Measurements from ENCODE around the gene CMBL. TPM values are rescaled to one million over a fixed set of nuclear protein-coding genes. Genes with fewer than 3 reads are reported as not detected.
"Not testable (repeated sequence)": the region's sequence is repeated elsewhere in the genome, so short reads cannot be mapped to it uniquely, and the experiment has no call there.

The CMBL gene
- total and polyA plus RNA-seq, 10 donors: 1.3 to 11.2 (median 4.1) TPM

- no peak for TF ChIP-seq POLR2A (IDR thresholded peaks at IDR 0.05)
- TF ChIP-seq POLR2AphosphoS5 (IDR thresholded peaks at IDR 0.05): no peak
- TF ChIP-seq, protein P1, sequence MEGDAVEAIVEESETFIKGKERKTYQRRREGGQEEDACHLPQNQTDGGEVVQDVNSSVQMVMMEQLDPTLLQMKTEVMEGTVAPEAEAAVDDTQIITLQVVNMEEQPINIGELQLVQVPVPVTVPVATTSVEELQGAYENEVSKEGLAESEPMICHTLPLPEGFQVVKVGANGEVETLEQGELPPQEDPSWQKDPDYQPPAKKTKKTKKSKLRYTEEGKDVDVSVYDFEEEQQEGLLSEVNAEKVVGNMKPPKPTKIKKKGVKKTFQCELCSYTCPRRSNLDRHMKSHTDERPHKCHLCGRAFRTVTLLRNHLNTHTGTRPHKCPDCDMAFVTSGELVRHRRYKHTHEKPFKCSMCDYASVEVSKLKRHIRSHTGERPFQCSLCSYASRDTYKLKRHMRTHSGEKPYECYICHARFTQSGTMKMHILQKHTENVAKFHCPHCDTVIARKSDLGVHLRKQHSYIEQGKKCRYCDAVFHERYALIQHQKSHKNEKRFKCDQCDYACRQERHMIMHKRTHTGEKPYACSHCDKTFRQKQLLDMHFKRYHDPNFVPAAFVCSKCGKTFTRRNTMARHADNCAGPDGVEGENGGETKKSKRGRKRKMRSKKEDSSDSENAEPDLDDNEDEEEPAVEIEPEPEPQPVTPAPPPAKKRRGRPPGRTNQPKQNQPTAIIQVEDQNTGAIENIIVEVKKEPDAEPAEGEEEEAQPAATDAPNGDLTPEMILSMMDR (IDR thresholded peaks at IDR 0.05 in 8 of 11, conservative IDR thresholded peaks at IDR 0.05 in 3 of 11): no peak
- H3K9me3 ChIP-seq: no peaks in the 10 kb centered on the region
- H3K36me3 ChIP-seq: no peaks in the 10 kb centered on the region
- 87 to 92% (median 91%) methylated on average over 6 of the region's 6 CpGs for WGBS, 5 donors
- intact Hi-C loops (cut with DNase I; ENCODE audit: low total_unique reads): loop anchor here (5.0 kb wide), 1 partner anchor 411 kb away; the partner anchor contains the start of gene DAP
- H3K27ac ChIP-seq: no peak overlapping the region
- H3K27me3 ChIP-seq (replicated peaks in 1 of 7): no peaks in the 10 kb centered on the region
- DNase-seq: no peak
- no peak overlapping the region for H3K4me3 ChIP-seq
- peaks cover 11 to 37% (median 25%) of the 10 kb centered on the region in 6 donors for H3K4me1 ChIP-seq
Observed at GRCh38 chr5:10351199-10351905, 43.6 kb upstream of the CMBL start.

GRCh38 chr5:10348258-10348657 lies 40.6 kb upstream of the CMBL start:
- TF ChIP-seq, protein P1 (IDR thresholded peaks at IDR 0.05 in 8 of 11, conservative IDR thresholded peaks at IDR 0.05 in 3 of 11): no peak
- TF ChIP-seq POLR2AphosphoS5 (IDR thresholded peaks at IDR 0.05): no peak
- TF ChIP-seq POLR2A (IDR thresholded peaks at IDR 0.05): no peak
- Histone ChIP-seq H3K4me3 (no peak overlapping the region), H3K4me1 (peaks cover 0 to 17% (median 6%) of the 10 kb centered on the region in 6 donors), H3K9me3 (no peaks in the 10 kb centered on the region), H3K36me3 (no peaks in the 10 kb centered on the region), H3K27ac (no peak overlapping the region), H3K27me3 (replicated peaks in 1 of 7) (no peaks in the 10 kb centered on the region)
- 92 to 98% (median 97%) methylated on average over 2 of the region's 2 CpGs for WGBS, 5 donors
- intact Hi-C loops (cut with DNase I; ENCODE audit: low total_unique reads): no loop called here
- DNase-seq: no peak

DNA sequence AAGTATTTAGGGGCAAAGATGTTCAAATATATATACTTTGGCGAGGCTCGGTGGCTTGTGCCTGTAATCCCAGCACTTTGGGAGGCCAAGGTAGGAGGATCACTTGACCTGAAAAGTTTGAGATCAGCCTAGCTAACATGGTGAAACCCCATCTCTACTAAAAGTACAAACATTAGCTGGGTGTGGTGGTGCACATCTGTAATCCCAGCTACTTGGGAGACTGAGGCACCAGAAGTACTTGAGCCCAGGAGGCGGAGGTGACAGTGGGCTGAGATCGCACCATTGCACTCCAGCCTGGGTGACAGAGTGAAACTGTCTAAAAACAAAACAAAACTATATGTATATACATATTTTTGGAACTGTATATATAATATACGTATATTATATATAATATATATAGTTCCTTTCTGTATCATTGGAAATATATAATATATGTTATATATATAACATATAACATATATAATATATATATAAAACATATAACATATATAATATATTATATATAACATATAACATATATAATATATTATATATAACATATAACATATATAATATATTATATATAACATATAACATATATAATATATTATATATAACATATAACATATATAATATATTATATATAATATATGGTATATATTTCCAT lies 36.9 kb upstream of the CMBL start:
- WGBS, 5 donors: 92 to 99% (median 98%) methylated on average over 5 of the region's 5 CpGs
- H3K36me3 ChIP-seq; H3K27ac ChIP-seq; H3K4me1 ChIP-seq; H3K27me3 ChIP-seq (replicated peaks in 1 of 7); intact Hi-C loops (cut with DNase I; ENCODE audit: low total_unique reads); H3K9me3 ChIP-seq; DNase-seq; H3K4me3 ChIP-seq: not testable (repeated sequence)

DNA sequence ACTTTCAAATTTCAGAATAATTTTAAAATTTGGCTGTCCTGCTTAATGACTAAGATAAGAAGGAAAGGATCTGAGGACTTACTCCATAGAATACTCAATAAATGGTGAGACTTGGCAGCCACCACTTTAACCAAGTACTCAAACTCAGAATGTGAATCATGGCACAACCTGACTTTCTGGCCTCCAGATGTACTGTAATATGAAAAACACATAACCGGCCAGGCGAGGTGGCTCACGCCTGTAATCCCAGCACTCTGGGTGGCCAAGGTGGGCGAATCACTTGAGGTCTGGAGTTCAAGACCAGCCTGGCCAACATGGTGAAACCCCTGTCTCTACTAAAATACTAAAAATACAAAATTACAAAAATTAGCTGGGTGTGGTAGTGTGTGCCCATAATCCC lies 35.8 kb upstream of the CMBL start:
- intact Hi-C loops (cut with DNase I; ENCODE audit: low total_unique reads): no loop called here
- H3K4me3 ChIP-seq: no peak overlapping the region
- H3K27ac ChIP-seq: no peak overlapping the region
- 88 to 98% (median 95%) methylated on average over 4 of the region's 4 CpGs for WGBS, 5 donors
- H3K4me1 ChIP-seq: no peaks in the 10 kb centered on the region
- no peaks in the 10 kb centered on the region for H3K27me3 ChIP-seq (replicated peaks in 1 of 7)
- no peak for DNase-seq
- no peaks in the 10 kb centered on the region for H3K9me3 ChIP-seq
- H3K36me3 ChIP-seq: no peaks in the 10 kb centered on the region
- no peak for TF ChIP-seq POLR2A (IDR thresholded peaks at IDR 0.05)
- TF ChIP-seq POLR2AphosphoS5 (IDR thresholded peaks at IDR 0.05): no peak
- TF ChIP-seq, protein P1 (IDR thresholded peaks at IDR 0.05 in 8 of 11, conservative IDR thresholded peaks at IDR 0.05 in 3 of 11): no peak

Data from spleen (tissue), 11 donors.